Measurements from ENCODE around the gene PRR7.

DNA sequence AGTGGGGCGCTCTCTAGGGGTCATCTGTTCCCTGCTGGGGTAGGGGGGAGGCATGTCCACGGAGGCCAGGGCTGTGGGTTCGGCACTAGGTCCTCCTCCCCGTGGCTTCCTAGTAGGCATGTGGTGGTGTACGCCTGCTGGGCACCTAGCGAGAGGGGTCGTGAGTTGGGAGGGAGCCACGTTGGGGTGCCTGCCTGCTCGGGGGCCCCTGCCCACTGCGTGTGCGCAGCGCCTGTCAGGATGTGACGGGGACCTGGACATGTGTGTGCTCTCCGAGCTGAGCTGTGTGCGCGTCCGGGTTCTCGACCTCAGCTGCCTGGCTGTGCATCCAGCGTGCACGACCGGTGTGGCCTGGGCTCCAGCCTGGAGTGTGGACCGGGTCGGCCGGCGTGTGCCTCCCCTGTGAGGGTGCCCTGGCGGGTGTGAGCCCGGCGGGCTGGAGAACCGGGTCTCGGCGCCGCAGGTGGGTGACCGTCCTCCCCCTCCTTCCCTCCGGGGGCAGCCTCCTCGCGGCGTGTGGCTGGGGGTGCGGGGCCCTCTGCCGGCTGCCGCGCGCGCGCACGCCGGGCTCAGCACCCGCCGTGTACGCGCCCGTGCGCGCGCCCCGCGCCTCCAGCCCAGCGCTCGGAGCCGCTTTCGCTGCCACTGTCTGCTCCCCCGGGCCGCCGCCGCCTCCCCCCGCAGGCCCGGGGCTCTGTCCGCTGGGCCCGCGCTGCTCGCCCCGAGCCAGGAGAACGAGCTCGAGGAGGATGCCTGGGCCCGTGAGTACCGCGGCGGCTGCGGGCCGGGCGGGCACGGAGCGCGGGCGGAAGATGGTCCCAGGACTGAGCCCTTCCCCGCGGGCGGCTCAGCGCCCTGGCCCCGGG, at the start of gene PRR7:
- TF ChIP-seq, protein P1, sequence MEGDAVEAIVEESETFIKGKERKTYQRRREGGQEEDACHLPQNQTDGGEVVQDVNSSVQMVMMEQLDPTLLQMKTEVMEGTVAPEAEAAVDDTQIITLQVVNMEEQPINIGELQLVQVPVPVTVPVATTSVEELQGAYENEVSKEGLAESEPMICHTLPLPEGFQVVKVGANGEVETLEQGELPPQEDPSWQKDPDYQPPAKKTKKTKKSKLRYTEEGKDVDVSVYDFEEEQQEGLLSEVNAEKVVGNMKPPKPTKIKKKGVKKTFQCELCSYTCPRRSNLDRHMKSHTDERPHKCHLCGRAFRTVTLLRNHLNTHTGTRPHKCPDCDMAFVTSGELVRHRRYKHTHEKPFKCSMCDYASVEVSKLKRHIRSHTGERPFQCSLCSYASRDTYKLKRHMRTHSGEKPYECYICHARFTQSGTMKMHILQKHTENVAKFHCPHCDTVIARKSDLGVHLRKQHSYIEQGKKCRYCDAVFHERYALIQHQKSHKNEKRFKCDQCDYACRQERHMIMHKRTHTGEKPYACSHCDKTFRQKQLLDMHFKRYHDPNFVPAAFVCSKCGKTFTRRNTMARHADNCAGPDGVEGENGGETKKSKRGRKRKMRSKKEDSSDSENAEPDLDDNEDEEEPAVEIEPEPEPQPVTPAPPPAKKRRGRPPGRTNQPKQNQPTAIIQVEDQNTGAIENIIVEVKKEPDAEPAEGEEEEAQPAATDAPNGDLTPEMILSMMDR (IDR thresholded peaks at IDR 0.05) = peak in 4 of 5 experiments; percentile 7 to 60 (median 32)
- TF ChIP-seq EP300 (IDR thresholded peaks at IDR 0.05) (peak in 1 of 2 donors; percentile 31), POLR2A (IDR thresholded peaks at IDR 0.05) (peak in 1 of 2 donors; percentile 36)
